Umbilical cord (tissue), 2 donors: ENCODE data around the gene BIRC2. TPM values are rescaled to one million over a fixed set of nuclear protein-coding genes. Genes with fewer than 3 reads are reported as not detected.
A peak's percentile ranks its signal among the peaks of the same experiment; 100 is the strongest.
"Not testable (repeated sequence)": the region's sequence is repeated elsewhere in the genome, so short reads cannot be mapped to it uniquely, and the experiment has no call there.

Experiments used
- DNase-seq: peaks from one replicate; pipeline ENCODE4 v3.0.0-alpha.2; 2015; ENCODE audit warnings: low spot score
- total RNA-seq: library from RNA; depleted of rRNA; stranded (reverse); fragments of >200 nt; gene quantifications from one replicate; pipeline ENCODE4 v1.2.3, GENCODE V29; 2014; ENCODE audit warnings: low replicate concordance; ENCODE audit not compliant: insufficient read depth

Gene BIRC2
- total RNA-seq: 80.4 TPM

DNA sequence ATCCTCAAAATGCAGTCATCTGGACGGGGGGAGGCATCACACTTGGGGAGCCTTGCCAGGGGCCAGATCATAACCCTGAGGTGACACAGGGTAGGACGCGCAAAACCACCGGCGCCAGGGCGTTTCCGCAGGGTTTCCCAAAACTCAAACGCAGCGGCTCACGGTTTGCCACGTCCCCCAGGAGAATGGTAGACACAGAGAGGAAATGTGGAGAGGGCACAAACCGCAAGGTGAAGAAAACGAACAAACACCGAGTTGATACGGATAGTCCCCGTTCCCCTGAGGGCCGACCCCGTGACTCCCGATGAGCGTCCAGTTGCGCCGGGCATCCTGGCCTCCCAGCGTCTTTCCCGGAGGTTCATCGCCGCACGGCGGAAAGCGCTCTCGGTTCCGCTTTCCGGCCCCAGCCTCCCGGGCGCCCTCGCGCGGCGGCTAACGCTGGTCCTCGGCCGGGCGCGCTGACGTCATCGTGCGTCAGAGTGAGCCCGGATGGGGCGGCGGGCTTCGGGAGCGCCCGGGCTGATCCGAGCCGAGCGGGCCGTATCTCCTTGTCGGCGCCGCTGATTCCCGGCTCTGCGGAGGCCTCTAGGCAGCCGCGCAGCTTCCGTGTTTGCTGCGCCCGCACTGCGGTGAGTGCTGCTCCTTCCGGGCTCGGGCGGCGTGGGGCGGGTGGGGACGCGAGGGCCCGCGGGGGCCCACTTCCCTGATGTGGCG, at the start of gene BIRC2:
BIRC2 (plus strand) TSS at position 467 of the 714 bp plus-strand sequence. CDS start 2,641 bp downstream, outside the sequence.
- peak; percentile 95 for DNase-seq

GRCh38 chr11:102300837-102301236, 46.2 kb upstream of the BIRC2 start:
- not testable (repeated sequence) for DNase-seq

GRCh38 chr11:102302241-102302640, 44.8 kb upstream of the BIRC2 start:
- no peak for DNase-seq

DNA sequence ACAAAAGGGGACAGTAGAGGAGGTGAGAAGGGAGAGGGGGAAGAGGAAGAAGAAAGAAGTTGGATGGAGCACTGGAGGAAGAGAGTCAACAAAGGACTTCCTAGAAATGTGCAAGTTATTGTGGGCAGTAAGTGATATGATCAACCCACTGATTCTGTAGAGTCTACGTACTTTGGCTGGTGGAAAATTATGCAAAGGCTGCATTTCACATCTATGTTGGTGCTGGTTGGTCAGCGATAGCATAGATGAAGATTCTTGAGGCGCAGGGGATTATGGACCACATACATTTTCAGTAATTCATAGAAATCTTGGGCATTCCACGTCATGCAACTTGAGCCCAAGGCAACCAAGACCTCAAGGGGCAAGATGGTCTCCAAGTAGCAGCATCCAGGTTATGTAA, 42.3 kb upstream of the BIRC2 start:
- DNase-seq: no peak

DNA sequence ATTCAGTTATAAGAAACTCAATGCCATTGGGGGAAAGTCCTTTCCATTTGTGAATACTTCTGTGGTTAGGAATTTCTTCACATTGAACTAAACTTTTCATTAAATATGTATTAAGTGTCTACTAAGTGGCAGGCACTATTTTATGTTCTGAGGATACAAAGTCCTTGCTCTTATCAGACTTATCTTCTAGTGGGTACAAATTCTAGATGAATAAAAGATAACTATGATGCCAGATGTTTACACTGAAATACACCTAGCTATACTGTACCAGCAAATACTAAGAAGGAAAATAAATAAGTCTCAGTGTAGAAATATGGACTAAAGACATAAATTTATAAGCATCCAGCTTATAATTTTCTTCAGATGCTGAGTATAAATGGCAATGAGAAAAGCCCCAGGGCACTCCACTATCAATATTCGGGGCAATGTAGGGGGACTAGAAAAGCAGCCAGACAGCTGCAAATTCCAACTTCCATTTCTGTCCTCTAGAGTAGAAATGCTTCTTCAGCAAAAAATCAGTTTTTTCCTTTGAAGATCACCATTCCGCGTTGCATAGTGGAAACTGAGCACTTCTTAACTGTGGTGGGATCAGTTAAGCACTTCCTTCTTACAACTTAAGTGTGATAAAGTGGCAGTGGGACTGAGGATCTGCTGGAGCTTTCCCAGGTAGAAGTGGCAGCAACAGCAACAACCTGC, 41.5 kb upstream of the BIRC2 start:
- DNase-seq: no peak

GRCh38 chr11:102306048-102306597, 40.9 kb upstream of the BIRC2 start:
- DNase-seq: peak; percentile 34

DNA sequence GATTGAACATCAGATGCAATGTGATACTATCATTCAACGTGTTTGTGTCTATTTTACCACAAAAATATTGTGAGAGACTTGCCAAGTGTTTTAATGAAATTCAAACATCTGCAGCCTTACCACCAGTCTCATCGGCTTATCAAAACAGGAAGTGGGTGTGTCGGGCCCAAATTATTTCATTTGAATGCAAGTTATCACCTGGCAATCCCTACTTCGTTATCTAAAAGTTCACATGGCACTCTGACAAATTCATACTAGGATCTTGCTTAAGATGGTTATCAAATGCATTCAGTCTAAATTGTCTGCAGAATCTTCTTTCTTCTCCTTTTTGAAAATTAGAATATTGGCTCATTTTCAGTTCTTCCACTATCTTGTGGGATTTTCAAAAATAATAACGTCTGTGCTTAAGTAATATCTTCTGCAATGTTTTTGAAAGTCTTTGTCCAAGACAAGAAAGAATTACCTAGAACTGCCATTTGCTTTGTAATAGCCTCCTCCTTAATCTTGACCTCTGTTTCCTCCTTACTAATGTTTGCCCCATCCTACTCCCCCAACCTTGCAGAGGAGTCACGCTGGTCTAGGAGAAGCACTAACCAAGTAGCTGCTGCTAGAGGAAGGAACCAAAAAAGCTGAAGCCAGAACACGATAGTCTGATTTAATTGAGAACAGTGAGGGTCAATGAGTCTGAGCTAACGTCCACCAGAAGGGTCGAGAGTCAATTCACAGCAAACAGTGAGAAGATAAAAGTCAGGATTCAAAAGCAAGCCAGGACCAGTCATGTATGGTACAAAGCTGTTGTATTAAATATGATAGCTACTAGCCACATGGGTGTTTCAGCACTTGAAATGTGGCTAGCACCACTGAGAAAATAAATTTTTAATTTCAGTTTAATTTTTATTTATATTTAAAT, 39.9 kb upstream of the BIRC2 start:
- DNase-seq: no peak

DNA sequence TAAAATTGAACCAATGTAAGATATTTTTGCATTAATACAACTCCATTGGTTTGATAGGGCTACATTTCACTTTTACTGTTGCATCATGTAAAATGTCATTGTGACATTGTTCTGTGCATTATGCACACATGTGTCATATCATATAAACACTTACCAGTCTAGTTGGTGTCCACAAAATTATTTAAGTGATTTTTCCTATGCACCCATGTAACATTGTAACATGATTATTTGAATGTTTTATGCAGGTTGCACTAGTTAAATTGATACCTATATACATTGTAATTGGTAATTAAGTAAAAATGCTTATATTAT, 39.3 kb upstream of the BIRC2 start:
- no peak for DNase-seq

GRCh38 chr11:102309621-102310541, 37.1 kb upstream of the BIRC2 start:
- no peak for DNase-seq

DNA sequence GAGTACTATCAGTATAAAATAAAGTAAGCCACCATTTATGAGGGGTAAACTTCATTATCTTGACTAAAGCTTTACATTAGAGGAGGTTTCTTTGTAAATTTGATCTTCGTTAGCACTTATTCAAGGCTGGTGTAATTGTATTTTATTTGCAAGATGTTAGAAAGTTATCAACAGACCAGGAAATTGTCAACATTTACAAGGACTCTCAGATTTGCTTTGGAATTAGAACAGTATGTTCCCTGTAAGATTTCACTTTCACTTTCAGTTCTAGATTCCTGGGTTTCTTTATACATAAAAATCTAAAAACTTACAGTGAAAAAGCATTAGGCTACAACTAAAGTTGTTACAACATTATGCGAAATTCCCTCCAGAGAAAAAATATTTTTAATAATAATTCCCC, 34.3 kb upstream of the BIRC2 start:
- DNase-seq: peak; percentile 63

- peak; percentile 68 for DNase-seq
These were observed 33.6 kb upstream of the BIRC2 start for GRCh38 chr11:102313238-102313940.

GRCh38 chr11:102314784-102315183, 32.2 kb upstream of the BIRC2 start:
- DNase-seq: no peak

DNA sequence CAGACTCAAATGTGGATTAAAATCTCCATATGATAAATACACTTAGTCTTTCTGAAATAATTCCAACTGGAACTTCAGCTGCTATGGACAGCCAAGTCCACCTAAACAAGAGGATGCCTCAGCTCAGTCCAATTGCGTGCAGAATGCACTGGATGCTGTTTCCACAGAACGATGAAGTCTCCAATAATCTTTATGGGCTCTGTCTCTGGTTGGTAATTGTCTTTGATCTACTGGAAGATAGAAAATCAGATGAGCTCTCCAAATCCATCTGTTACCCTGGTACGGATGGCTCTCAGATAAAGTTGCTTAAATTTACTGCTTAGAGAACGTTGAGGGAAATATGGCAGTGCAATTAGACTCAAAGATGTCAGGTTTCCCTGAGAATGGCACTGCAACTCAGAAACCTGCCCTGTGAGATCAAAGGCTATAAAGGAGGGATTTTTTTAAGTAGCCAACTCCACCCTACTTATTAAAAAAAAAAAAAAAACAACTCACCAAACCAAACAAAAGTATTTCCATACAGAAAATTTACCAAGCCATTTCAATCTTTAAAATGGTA, 30.6 kb upstream of the BIRC2 start:
- peak; percentile 90 for DNase-seq

DNA sequence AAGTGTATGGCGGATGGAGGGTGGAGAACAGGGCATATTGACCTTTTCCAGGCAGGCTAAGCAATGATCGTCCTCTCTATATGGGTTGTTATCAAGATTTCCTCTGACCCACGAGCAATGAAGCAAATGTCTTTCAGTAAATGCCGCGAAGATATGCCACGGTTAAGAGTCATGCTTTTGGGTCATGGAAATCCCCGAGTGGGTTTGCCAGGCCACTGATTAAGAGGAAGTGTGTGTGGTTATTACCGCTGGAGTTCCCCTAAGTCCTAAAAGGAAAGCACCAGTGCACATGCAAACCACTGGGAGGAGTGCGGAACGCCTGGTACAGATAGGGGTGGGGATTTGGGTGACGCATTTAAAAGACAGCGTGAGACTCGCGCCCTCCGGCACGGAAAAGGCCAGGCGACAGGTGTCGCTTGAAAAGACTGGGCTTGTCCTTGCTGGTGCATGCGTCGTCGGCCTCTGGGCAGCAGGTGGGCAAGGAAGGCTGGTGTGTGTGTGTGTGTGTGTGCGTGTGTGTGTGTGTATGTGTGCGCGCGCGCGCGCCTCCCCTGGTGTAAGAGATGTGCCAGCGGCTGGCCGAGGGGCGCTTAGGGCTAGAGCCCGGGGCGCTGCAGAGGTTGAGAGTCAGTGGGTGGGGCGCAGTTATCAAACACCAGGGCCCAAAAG, 29.8 kb upstream of the BIRC2 start, which contains the start of gene BIRC3:
BIRC3 (plus strand) TSS at position 386 of the 669 bp plus-strand sequence. CDS start 7,026 bp downstream, outside the sequence.
- peak; percentile 87 for DNase-seq

GRCh38 chr11:102317768-102318103, 29.3 kb upstream of the BIRC2 start:
- no peak for DNase-seq

- no peak for DNase-seq
These were observed 28.5 kb upstream of the BIRC2 start for GRCh38 chr11:102318469-102318868.

- DNase-seq: no peak
These were observed 27.5 kb upstream of the BIRC2 start for GRCh38 chr11:102319544-102319943.

GRCh38 chr11:102320188-102320587, 26.8 kb upstream of the BIRC2 start:
- DNase-seq: no peak

DNA sequence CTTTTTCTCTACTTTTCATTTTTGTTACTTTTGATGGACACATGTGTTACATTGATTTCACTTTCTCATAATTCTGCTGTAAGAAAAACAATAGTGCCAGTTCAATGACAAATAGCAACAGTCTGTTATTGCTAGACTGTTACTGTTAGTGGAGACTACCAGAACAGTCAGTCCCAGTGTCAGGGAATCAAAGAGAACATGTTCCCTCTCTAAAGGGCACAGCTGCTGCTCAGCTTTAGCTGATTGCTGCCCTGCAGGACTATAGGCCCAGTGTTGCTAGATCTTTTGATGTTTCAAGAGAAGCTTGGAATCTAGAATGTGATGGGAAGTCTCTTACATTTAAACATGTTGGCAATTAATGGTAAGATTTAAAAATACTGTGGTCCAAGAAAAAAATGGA, 26.3 kb upstream of the BIRC2 start:
- no peak for DNase-seq
